AG09319 (cell line): ENCODE data around the gene MAP2K1.

Experiments used
- DNase-seq: peaks from one replicate; pipeline ENCODE4 v3.0.0-alpha.2; 2010; ENCODE audit warnings: low read depth; ENCODE audit errors: extremely low read depth
- CTCF ChIP-seq: IDR thresholded peaks from 2 replicates; pipeline ENCODE4 v1.5.1; 2011; ENCODE audit warnings: low read depth, mild to moderate bottlenecking, inconsistent platforms, low read length, moderate library complexity

MAP2K1 gene

GRCh38 chr15:66413579-66413978 lies 26.9 kb downstream of the MAP2K1 start:
- no peak for DNase-seq
- no peak for TF ChIP-seq CTCF

- TF ChIP-seq CTCF = no peak
- no peak for DNase-seq
These were observed 28.6 kb downstream of the MAP2K1 start for GRCh38 chr15:66415360-66415759.

GRCh38 chr15:66417736-66418135 lies 31.0 kb downstream of the MAP2K1 start:
- DNase-seq = no peak
- no peak for TF ChIP-seq CTCF

- TF ChIP-seq CTCF = no peak
- no peak for DNase-seq
These were observed 32.8 kb downstream of the MAP2K1 start for GRCh38 chr15:66419471-66419870.

- no peak for TF ChIP-seq CTCF
- no peak for DNase-seq
These were observed 35.6 kb downstream of the MAP2K1 start for GRCh38 chr15:66422347-66422746.

GRCh38 chr15:66423149-66423548 lies 36.4 kb downstream of the MAP2K1 start:
- TF ChIP-seq CTCF = no peak
- no peak for DNase-seq

GRCh38 chr15:66424963-66425612 lies 38.4 kb downstream of the MAP2K1 start:
- DNase-seq = no peak
- TF ChIP-seq CTCF = no peak
